Kidney (tissue), 14 donors: ENCODE measurements around the gene SLC5A3. TPM values are rescaled to one million over a fixed set of nuclear protein-coding genes. Genes with fewer than 3 reads are reported as not detected.
A peak's percentile ranks its signal among the peaks of the same experiment; 100 is the strongest.

Source experiments
- DNase-seq, 5 donors: peaks; one replicate each; pipeline ENCODE4 v3.0.0-alpha.2; 2013 to 2020
- FAIRE-seq: peaks from 2 replicates; lab custom pipeline; 2012; peaks lifted over from hg19 to GRCh38; lab: Jason Lieb, UNC
- H3K27ac ChIP-seq, 2 donors: one replicate each; pipeline ENCODE4 v1.7.0; 2013; ENCODE audit warnings: low read depth in 2 of 2, low read length in 2 of 2, inconsistent platforms in 1 of 2
- H3K27me3 ChIP-seq: one replicate; pipeline ENCODE4 v1.7.1; 2013; ENCODE audit warnings: low read length, inconsistent platforms; ENCODE audit not compliant: control insufficient read depth, insufficient read depth
- H3K36me3 ChIP-seq, 3 donors: one replicate each; pipeline versions ENCODE4 v1.7.0 to v1.7.1; 2013; ENCODE audit warnings: low read length in 3 of 3, control low read depth in 1 of 3, inconsistent platforms in 1 of 3; ENCODE audit not compliant: insufficient read depth in 3 of 3, control insufficient read depth in 2 of 3
- H3K4me1 ChIP-seq, 3 donors: one replicate each; pipeline versions ENCODE4 v1.7.0 to v1.7.1; 2013; ENCODE audit warnings: low read length in 3 of 3, inconsistent platforms in 1 of 3, low read depth in 1 of 3; ENCODE audit not compliant: control insufficient read depth in 2 of 3, insufficient read depth in 2 of 3
- H3K4me3 ChIP-seq, 3 donors: one replicate each; pipeline versions ENCODE4 v1.7.0 to v1.8.1; 2013; ENCODE audit warnings: low read length in 3 of 3, control low read depth in 1 of 3, inconsistent platforms in 1 of 3
- H3K9ac ChIP-seq, 3 donors: one replicate each; pipeline versions ENCODE4 v1.7.0 to v1.7.1; 2013; ENCODE audit warnings: low read length in 3 of 3, control low read depth in 1 of 3, inconsistent platforms in 1 of 3
- H3K9me3 ChIP-seq, 3 donors: one replicate each; pipeline versions ENCODE4 v1.7.0 to v1.7.1; 2013; ENCODE audit warnings: low read length in 3 of 3, control low read depth in 1 of 3, inconsistent platforms in 1 of 3; ENCODE audit not compliant: control insufficient read depth in 2 of 3, insufficient read depth in 1 of 3
- CTCF ChIP-seq: IDR thresholded peaks from 3 replicates; pipeline ENCODE4 v1.5.1; 2012; ENCODE audit warnings: mild to moderate bottlenecking, moderate library complexity, borderline replicate concordance; ENCODE audit not compliant: insufficient read depth; ENCODE audit errors: extremely low read depth
- intact Hi-C: fragments of 100-400 bp; cut with DNase I; formaldehyde crosslinking; loops from one replicate; pipeline ENCODE4 v1.11.1; 2022
- polyA plus RNA-seq: library from polyadenylated mRNA; stranded (reverse); fragments of 350-450 nt; fragmentation: Illumina TruSeq; extraction: RNeasy Lipid Tissue Mini Kit (QIAGEN cat#74804); gene quantifications from one replicate; pipeline ENCODE4 v1.2.3, GENCODE V29; 2014; ENCODE audit warnings: low read depth, low replicate concordance; ENCODE audit not compliant: insufficient read depth
- total RNA-seq: library from RNA; stranded (reverse); fragmentation: NEBNext Ultra II Directional; extraction: Animal tissue kit (Norgen Biotek cat#: 25700); gene quantifications from one replicate; pipeline ENCODE4 v1.2.1, GENCODE V29; 2021
- donor health status: control.
- donor health status: control.
- donor health status: control.
- donor health status: control.
- donor health status: control.
- donor health status: DM: yes; HTN: yes; CAD: no.
- donor health status: Normal renal cell carcinoma (clear cell type).

The SLC5A3 gene
- total and polyA plus RNA-seq, 2 donors from 2014 or later = 12.4 to 26.0 TPM

GRCh38 chr21:34077888-34078287, 4.5 kb downstream of the SLC5A3 start:
- Histone ChIP-seq H3K9ac (peak overlapping the region in 1 of 3 donors; percentile 97), H3K36me3 (peaks cover 0 to 9% (median 0%) of the 10 kb centered on the region in 3 donors), H3K27ac (peak overlapping the region; percentile 26 to 57), H3K4me3 (peak overlapping the region in 2 of 3 donors; percentile 10 to 38), H3K4me1 (peaks cover 0 to 31% (median 16%) of the 10 kb centered on the region in 3 donors), H3K9me3 (no peaks in the 10 kb centered on the region), H3K27me3 (no peaks in the 10 kb centered on the region)
- FAIRE-seq (no peak), DNase-seq (no peak)
- intact Hi-C loops = no loop called here
- TF ChIP-seq CTCF = no peak

GRCh38 chr21:34078915-34079314, 5.5 kb downstream of the SLC5A3 start:
- Histone ChIP-seq H3K4me3 (peak overlapping the region in 1 of 3 donors; percentile 0), H3K4me1 (peaks cover 0 to 35% (median 16%) of the 10 kb centered on the region in 3 donors), H3K27ac (peak overlapping the region; percentile 0 to 11), H3K36me3 (peaks cover 0 to 9% (median 0%) of the 10 kb centered on the region in 3 donors), H3K27me3 (no peaks in the 10 kb centered on the region), H3K9me3 (no peaks in the 10 kb centered on the region), H3K9ac (no peak overlapping the region)
- TF ChIP-seq CTCF = no peak
- intact Hi-C loops = no loop called here
- DNase-seq = no peak
- FAIRE-seq = no peak

GRCh38 chr21:34080710-34081109, 7.3 kb downstream of the SLC5A3 start:
- intact Hi-C loops = no loop called here
- H3K9ac ChIP-seq = no peak overlapping the region
- no peaks in the 10 kb centered on the region for H3K9me3 ChIP-seq
- DNase-seq (no peak), FAIRE-seq (no peak)
- no peaks in the 10 kb centered on the region for H3K36me3 ChIP-seq
- H3K4me3 ChIP-seq = no peak overlapping the region
- peaks cover 0 to 29% (median 14%) of the 10 kb centered on the region in 3 donors for H3K4me1 ChIP-seq
- no peak overlapping the region for H3K27ac ChIP-seq
- TF ChIP-seq CTCF = no peak
- no peaks in the 10 kb centered on the region for H3K27me3 ChIP-seq

- H3K9me3 ChIP-seq = no peaks in the 10 kb centered on the region
- no peak for TF ChIP-seq CTCF
- no peaks in the 10 kb centered on the region for H3K36me3 ChIP-seq
- no peak overlapping the region for H3K9ac ChIP-seq
- H3K4me3 ChIP-seq = peak overlapping the region in 1 of 3 donors; percentile 4
- no peak for FAIRE-seq
- H3K27ac ChIP-seq = peak overlapping the region in 1 of 2 donors; percentile 22
- no peak for DNase-seq
- H3K27me3 ChIP-seq = no peaks in the 10 kb centered on the region
- intact Hi-C loops = no loop called here
- H3K4me1 ChIP-seq = peaks cover 0 to 16% (median 13%) of the 10 kb centered on the region in 3 donors
These were observed 9.4 kb downstream of the SLC5A3 start for GRCh38 chr21:34082769-34083168.
